ENCODE data around the gene C1QTNF5.

Gene C1QTNF5

GRCh38 chr11:119335655-119336543 is 4.8 kb downstream of the C1QTNF5 start:
- no peak for DNase-seq

DNA sequence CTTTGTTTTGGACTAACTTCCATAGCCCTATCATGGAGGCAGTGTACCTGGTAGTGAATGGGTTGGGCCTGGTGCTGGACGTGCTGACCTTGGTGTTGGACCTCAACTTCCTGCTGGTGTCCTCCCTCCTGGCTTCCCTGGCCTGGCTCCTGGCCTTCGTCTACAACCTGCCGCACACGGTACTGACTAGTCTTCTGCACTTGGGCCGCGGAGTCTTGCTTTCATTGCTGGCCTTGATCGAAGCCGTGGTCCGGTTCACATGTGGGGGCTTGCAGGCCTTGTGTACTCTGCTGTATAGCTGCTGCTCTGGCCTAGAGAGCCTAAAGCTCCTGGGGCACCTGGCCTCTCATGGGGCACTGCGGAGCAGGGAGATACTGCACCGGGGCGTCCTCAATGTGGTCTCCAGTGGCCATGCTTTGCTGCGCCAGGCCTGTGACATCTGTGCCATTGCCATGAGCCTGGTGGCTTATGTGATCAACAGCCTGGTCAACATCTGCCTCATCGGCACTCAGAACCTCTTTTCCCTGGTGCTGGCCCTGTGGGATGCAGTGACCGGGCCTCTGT is 5.5 kb downstream of the C1QTNF5 start:
- DNase-seq: no peak

DNA sequence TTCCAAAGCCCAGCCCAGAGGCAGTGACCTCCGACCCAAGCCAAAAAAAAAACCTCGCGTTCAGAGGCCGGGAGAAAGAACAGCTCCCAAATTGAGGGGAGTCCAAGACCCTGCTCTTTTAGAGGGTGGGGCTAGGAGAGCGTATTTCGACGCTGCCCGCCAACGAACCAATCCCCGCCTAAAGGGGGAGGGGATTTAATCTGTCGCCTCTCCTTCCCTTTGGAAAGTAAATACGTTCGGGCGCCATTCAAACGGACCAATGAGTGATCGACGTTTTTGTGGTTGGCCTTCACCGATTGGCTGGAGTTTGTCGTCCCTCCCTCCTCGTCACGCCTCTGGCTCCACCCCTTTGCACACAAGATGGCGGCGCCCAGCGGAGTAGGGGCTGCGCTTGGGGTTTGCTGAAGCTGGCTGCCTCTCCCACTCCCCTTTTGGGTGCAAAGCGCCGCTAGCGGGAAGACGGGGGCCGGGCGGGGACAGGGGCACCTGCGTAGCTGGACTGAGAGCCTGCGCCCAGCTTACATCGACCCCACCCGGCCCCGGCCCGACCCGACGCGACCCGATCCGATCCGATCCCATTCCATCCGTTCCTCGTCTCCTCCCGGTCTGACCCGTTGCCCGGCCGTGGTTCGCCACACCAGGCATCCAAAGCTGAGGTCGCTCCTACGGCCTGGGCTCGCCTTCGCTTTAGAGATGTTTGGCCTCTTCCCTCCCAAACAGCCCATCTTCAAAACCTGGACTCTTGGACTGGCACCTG is 6.3 kb downstream of the C1QTNF5 start, which contains the start of gene RNF26:
Gene RNF26 (plus strand): TSS at position 354 of the 757 bp plus-strand sequence. CDS start 596 bp downstream, outside the sequence.
- peak; percentile 96 to 98 (median 98) for DNase-seq

DNA sequence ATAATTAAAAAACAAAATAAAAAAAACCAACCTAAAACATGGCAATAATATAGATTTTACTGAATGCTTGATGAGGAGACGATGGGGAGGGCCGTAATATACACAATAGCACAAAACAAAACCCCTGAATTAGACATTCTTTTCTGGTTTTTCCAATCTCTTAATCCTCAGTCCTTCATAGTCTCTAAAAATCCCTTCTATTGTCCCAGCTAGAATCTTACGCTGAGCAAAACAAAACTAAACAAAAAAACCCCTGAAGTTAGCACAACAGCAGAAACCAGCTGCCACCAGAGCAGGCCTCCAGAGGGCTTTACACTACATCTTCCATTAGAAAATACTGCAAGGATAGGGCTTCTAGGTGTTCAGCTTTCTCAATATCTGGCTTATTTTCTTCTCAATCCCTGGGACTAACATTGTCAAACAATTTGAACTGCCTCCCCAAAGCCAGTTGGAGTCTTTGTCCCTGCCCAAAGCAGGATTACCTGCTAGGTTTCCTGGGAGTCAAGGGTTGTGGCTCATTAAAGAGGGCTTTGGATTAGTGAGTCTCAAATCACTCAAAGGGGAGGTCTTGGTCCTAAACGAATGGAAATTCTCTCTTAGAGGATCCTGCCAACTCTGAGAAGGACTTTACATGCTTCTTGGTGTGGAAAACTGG is 8.4 kb downstream of the C1QTNF5 start:
- no peak for DNase-seq

GRCh38 chr11:119330237-119330636 is 10.4 kb downstream of the C1QTNF5 start:
- DNase-seq: no peak

DNA sequence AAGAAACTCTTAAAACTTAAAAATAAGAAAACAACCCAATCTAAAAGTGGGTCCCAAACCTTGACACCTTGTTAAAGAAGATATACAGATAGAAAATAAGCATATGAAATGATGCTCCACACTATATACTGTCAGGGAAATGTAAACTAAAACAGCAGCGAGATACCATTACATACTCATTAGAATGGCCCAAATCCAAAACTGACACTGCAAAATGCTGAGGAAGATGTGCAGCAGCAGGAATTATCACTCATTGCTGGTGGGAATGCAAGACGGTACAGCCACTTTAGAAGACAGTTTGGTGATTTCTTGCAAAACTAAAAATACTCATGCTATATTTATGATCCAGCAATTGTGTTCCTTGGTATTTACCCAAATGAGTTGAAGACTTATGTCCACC is 11.4 kb downstream of the C1QTNF5 start:
- no peak for DNase-seq

- DNase-seq: no peak
Measured at GRCh38 chr11:119324189-119324588, 16.5 kb downstream of the C1QTNF5 start.

DNA sequence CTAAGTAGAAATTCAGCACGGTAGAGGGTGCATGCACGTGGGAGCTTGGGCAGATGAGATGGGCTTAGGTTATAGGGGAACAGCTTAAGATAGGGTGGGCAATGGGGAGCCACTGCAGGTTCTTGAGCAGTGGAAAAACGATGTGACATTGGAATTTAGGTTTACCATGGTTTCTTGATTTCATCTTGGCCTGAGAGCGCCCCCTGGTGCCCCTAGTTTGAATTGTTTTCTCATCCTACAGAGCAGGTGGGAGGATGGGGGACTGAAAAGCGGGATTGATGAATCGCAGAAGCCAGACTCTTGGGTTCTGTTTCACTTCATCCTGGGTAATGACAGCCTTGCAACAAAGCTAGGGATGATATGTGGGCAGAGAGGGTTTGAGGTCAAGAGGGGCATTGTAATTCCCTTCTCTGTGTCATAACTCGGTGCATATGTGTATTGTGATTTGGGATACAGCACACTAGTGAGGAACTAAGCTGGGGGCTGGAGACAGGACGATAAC is 17.1 kb downstream of the C1QTNF5 start:
- DNase-seq: peak; percentile 73 to 88 (median 87)

DNA sequence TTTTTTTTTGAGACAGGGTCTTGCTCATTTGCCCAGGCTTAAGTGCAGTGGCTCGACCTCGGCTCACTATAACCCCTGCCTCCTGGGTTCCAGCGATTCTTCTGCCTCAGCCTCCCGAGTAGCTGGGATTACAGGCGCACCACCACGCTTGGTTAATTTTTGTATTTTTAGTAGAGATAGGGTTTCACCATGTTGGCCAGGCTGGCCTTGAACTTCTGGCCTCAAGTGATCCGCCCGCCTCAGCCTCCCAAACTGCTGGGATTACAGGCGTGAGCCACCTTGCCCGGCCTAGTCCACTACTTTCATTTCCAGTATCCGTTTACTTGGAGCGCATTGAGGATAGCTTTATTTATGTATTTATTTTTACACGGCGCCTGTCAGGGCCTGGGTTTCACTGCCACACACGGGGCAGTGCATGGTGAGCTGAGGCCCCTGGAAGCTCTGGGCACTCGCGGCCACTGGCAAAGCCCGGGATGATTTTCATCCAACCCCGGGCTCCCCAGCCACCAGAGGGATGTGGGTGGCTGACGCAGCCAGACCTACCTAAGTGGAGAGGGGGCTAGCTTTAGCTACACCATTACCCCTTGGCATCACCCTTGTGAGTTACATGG is 17.7 kb downstream of the C1QTNF5 start:
- DNase-seq: no peak

GRCh38 chr11:119322360-119322739 is 18.3 kb downstream of the C1QTNF5 start:
- no peak for DNase-seq

DNA sequence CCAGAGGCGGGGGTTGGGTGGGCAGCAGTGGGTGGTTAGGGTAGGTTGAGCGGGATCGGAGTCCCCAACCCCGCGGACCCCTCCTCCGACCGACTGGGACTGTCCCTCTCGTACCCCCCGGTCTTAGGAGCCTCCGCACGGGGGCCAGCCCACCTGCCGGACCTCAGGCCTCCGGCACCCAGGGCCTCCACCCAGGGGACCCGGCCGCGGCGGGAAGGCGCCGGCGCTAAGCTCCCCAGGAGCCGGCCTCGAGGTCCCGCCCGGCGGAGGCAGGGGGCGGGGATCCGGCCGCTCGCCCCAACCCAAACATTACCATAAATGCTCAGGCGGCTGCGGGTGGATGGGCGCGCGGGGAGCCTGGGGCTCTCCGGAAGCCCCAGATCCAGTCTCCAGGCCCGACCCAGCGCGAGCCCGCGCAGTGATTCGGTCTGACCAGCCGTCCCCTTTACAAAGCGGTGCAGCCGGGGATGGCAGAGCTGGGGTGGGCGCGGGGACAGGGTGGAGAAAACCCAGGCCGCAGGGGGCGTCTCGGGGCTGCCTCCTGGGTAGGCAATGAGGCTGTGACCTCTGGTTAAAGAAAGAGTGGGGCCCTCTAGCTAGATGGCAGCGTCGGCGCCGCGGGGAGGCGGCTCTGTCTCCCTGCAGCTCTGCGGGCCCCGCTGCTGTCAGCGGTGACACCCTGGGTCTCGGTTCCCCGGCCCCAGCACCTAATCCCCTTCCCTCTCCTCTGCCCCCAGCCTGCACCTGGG is 19.7 kb downstream of the C1QTNF5 start:
- DNase-seq: peak in 2 of 3 donors; percentile 27 to 51

DNA sequence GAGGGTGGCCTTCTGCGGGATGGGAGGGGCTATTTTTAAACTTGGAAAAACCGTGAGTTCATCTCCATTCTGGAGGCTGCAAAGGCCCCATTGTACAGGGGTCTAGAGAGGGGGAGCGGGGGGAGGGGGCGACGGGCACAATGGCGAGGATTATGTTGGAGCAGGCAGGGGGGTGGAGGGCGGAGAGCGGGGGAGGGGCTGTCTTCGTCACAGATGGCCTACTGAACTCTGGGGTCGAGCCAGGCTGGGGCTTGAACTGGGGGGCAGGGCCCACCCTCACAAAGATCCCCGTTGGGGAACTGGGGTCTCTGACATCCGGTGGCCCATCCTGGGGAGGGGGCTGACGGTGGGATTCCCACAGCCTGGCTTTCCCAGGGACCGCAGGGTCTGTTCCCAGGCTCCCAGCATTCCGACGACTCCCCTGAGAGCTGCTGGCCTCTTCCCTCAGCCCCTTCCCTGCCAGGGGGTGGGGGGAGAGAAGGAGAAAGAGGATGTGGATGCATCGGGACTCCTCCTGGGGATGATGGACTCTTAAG is 20.4 kb downstream of the C1QTNF5 start:
- no peak for DNase-seq

DNA sequence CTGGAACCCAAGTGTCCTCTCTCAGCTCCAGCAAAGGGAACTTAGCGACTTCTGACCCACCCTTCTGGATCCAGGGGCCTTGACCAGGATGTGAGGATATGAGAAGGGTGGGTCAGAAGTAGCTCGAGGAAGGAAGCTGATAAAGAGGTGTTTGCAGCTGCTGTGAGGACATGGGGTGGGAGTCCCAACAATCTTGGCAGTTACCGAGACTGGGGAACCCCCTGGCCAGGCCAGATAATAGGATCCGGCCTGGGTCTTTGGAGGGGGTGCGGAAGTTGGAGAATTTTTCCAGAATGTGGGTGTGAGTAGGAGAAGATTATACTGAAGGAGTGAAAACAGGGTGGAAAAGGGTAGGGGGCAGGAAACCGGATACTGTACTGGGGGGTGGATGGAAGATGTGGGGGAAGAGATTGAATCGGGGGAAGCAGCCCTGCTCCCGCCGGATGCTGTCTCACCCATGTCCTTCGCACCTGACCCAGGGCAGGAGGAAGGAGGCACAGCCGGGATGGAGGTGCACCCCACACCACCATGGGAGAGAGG is 20.9 kb downstream of the C1QTNF5 start:
- no peak for DNase-seq

DNA sequence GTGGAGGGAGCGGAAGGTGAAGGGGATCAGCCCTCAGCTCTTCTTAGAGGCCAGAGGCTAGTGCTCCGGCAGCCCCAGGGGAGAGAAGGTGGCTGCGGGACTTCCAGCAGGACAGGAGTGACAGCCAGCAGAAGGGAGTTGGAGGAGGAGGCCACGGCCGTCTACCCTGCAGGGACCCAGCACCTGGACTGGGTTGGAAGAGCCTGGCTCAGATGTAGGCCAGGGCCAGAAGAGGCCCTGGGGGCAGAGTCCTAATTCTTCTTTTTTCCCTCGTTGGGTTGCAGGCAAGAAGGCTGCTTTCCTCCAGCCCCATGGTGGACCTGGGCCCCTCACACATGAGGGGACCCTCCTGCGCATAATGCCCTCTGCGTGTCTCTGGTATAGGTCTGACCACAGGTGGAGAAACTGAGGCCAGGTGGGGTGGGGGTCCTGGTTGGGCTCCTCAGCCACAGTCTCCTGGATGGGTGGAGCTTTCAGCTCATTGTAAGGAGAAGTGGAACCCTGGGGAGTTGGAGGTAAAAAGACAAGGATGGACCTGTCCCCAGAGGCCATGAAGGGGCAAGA is 21.5 kb downstream of the C1QTNF5 start:
- DNase-seq: no peak

GRCh38 chr11:119318240-119319135 is 22.2 kb downstream of the C1QTNF5 start:
- peak; percentile 41 to 53 (median 46) for DNase-seq

DNA sequence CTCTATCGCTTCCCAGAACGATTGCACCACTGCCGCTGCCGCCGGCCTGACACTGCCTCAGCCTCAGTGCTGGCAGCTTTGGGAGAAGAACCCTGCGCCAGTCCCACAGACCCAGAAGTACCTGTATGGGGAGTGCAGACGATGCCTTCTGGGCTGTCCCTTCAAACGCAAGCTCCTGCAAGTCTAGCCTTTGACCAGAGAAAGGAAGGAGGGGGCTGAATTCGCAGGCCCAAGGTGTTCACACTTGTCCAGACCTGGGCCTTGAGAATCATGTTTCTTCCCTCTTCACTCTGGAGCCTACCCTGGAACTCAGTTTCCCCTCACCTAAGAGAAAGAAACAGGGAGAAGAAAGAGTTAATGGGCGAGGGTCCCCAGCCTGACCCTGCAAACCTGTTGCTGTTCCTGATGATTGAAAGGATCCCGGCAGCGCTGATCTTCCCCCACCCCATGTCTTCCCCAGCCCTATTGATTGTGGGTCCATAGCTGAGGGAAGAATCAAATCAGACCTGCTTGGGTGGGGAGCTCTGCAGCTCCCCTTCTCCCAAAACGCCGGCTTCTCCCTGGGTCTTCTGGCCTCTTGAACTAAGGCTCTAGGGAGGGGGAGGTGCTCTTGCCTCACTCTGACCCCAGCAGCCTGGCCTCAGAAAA is 23.0 kb downstream of the C1QTNF5 start:
- DNase-seq: peak in 1 of 3 donors; percentile 29

GRCh38 chr11:119316729-119317591 is 23.7 kb downstream of the C1QTNF5 start, which contains the start of gene MCAM:
Gene MCAM, minus strand, starts transcription at chr11:119317130. Its CDS starts 29 bp downstream, at chr11:119317101.
- peak in 2 of 3 donors; percentile 39 to 59 for DNase-seq

All from suppressor macrophage treated with lipopolysaccharide for 1 hour (primary cell).